HG03575 (cell line): Measurements from ENCODE around the gene PEX1.
"Not testable (repeated sequence)": the region's sequence is repeated elsewhere in the genome, so short reads cannot be mapped to it uniquely, and the experiment has no call there.

Experiments used
- ATAC-seq: cut with Tn5 transposase; IDR thresholded peaks from one replicate; pipeline ENCODE4 v1.9.1; 2021; ENCODE audit not compliant: unreplicated experiment, insufficient number of reproducible peaks, low FRiP score; ENCODE audit errors: extremely low read depth

The PEX1 gene

DNA sequence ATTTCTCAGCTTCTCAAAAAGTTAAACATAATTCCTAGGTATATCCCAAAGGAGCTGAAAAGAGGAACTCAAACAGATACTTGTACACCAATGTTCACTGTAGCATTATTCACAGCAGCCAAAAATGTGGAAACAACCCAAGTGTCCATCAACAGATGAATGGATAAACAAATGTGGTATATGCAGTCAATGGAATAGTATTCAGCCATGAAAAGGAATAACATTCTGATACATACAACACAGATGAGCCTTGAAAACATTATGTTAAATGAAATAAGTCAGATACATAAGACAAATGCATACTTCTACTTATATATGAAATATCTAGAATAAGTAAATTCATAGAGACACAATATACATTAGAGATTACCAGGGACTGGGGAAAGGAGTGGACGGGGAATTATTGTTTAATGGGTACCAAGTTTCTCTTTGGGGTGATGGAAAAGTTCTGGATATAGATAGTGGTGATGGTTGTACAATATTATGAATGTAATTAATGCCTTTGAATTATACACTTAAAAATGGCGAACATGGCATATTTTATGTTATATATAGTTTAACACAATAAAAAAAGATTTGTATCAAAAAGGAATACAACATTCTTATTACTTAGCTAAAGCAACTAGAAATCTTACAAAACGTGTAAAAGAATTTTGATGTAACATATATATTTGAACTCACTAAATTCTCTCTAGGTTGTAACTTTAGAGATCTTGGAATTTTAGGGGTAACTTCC is 15.0 kb downstream of the PEX1 start:
- ATAC-seq: no peak

DNA sequence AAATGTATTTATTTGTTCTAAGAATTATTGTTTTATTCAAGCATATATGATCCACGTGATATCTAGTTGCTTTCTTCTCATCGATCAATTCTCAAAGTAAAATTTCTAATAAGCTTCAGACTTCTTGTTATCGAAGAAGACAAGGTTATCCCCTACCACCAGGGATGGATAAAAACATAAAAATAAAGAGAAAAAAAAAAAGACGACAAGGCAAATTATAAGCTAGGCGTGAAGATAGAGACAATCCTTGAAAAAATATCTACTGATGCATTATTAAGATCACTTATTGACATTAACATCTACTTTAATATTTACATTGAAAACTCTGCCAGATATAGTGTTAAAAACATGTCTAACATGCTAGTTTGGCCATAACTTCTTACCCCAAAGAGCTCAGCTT is 19.4 kb downstream of the PEX1 start:
- ATAC-seq: no peak

DNA sequence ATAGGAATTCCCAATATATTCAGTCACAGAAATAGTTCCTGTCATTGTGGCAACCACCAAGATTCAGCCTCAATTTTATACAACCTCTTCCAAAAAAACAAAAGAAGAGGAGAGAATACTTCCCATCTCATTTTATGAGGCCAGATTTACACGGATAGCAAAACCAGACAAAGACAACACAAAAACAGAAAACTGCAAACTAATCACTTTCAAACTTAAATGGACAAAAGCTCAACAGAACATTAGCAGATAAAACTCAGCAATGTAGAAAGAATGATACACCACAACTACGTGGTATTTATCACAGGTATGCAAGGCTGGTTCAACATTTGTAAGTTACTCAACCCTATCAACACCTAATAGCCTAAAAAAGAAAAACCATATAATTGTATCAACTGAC is 22.0 kb downstream of the PEX1 start:
- no peak for ATAC-seq

DNA sequence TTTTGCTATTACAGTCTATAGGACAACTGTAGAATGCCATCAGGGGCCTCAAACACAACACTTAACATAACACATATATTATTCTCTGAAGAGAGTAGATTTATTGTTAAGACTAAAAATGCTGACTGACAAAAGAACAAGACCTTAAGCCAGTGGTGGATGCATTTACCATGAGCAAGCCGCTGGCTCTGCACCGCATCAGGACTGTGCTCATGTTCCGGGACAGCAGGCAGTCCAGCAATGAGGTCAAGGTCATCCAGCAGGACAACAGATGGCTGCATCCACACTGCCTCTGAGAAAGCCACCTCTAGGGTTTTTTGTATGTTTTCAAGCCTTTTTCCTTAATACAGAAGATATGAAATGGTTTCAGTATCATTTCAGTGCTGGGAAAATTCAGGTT is 23.8 kb downstream of the PEX1 start:
- ATAC-seq: no peak

- ATAC-seq: no peak
Measured at GRCh38 chr7:92503767-92504166, 24.6 kb downstream of the PEX1 start.

DNA sequence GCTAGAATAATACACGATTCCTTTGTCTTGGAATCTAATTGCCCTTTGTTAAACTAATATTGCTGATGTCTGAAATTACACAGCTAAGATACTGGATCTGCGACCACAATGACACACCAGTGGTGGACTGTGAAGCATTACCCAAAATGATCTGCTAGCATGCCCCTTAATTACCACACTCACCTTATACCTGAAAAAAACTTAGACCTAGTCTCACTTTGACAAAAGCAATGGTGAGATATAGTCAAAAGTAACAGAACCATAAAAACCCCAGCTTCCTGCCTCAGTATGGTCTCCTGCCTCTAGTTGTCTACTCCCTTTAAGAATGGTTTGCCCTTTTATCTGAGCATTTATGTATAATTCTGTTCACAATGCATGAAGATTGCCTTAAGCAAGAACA is 29.8 kb downstream of the PEX1 start:
- no peak for ATAC-seq

GRCh38 chr7:92496876-92497275 is 31.4 kb downstream of the PEX1 start:
- ATAC-seq: no peak

- ATAC-seq: no peak
Measured at GRCh38 chr7:92489634-92490033, 38.7 kb downstream of the PEX1 start.

DNA sequence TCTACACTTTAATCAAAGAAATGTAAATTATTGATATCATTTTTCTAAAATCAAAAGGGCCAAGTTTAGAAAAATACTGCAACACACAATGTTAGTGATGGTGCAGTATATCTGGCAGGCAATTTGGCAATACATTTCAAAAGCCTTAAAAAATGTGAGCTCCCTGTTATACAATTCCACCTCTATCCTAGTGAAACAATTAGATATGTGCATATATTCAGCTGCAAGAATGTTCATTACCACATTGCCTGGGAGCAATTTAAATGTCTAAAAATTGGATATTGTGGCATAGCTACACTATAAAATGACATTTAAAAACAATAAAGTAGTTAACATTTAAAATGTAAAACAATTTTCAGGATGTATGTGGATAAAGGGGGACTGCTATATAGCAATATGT is 40.5 kb downstream of the PEX1 start:
- no peak for ATAC-seq

- ATAC-seq: no peak
Measured at GRCh38 chr7:92485974-92486373, 42.3 kb downstream of the PEX1 start.

- ATAC-seq: no peak
Measured at GRCh38 chr7:92485267-92485892, 42.9 kb downstream of the PEX1 start.

- ATAC-seq: not testable (repeated sequence)
Measured at GRCh38 chr7:92484226-92484625, 44.1 kb downstream of the PEX1 start.

DNA sequence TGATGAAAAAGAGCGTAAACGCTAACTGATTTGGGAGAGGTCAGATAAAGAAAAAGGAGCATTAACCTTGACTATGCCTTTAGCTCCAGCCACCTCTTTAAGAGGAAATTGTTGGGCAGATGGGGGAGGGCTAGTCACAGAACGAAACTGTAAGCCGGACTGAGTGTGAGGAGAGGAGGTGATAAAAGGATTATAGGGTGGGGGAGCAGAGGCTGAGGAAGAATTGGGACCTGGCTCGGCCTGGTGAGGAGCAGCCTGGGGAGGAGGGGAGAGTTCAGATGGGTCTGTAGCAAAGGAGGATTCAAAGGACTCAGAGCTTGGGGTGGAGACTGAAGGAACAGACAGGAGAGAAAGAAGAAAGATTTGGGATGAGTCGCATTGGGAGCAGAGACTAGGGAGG is 44.7 kb downstream of the PEX1 start:
- ATAC-seq: not testable (repeated sequence)

- ATAC-seq: not testable (repeated sequence)
Measured at GRCh38 chr7:92479146-92479545, 49.2 kb downstream of the PEX1 start.

GRCh38 chr7:92478711-92479110 is 49.6 kb downstream of the PEX1 start:
- no peak for ATAC-seq

GRCh38 chr7:92478095-92478494 is 50.2 kb downstream of the PEX1 start:
- no peak for ATAC-seq

DNA sequence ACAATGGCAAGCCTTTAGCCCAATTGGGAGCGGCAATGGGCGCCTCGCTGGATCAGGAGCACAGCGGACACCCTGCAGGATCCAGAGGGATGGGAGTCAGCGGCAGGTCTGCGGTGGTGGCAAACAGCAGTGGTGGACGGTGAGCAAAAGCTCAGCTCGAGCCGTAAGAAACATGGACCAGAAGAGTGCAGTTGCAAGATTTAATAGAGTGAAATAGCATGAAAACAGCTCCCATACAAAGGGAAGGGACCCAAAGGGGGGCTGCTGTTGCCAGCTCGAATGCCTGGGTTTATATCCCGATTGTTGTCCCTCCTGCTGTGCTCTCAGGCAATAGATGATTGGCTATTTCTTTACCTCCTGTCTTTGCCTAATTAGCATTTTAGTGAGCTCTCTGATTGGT is 50.6 kb downstream of the PEX1 start, which contains the start of gene ERVW-1:
Gene ERVW-1, minus strand, starts transcription at position 266 of the 400 bp plus-strand sequence. CDS start 7,565 bp downstream, outside the sequence.
- not testable (repeated sequence) for ATAC-seq

- ATAC-seq: not testable (repeated sequence)
Measured at GRCh38 chr7:92475851-92476590, 52.3 kb downstream of the PEX1 start.

DNA sequence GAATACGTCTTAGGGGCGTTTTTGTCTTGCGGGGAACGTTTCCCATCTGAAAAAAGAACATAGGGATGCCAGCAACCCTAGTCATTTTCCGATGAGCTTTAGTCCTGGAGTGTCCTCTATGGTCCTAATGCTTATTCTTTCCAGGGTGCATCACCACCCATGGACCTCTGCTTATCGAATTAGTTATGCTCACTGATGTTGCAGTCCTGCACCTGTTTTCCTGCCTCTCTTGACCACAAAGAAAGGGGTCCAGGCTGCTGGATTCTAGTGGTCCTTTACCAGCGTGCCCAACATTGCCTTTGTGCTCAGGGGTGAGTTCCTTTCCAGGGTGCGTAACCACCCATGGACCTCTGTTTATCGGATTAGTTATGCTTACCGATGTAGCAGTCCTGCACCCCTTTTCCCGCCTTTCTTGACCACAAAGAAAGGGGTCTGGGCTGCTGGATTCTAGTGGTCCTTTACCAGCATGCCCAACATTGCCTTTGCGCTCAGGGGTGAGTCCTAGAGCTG is 53.0 kb downstream of the PEX1 start:
- ATAC-seq: not testable (repeated sequence)

GRCh38 chr7:92473989-92474388 is 54.3 kb downstream of the PEX1 start:
- ATAC-seq: not testable (repeated sequence)
